B cell (primary cell): ENCODE results near the gene FAM13B. TPM values are rescaled to one million over a fixed set of nuclear protein-coding genes. Genes with fewer than 3 reads are reported as not detected.

Experiments
- ATAC-seq: fragments of 200-7000 bp; cut with Tn5 transposase; one replicate; pipeline ENCODE4 v1.10.0; 2021; ENCODE audit warnings: low read depth, mild to moderate bottlenecking, moderate number of reproducible peaks, moderate library complexity
- CTCF ChIA-PET: fragments of 350-600 bp; sonication (Branson Sonifier 250); formaldehyde crosslinking; loops from one replicate; lab custom pipeline; 2021; ENCODE audit warnings: antibody characterized with exemption, inconsistent platforms; lab: Charles Lee
- POLR2A ChIA-PET: fragments of 350-600 bp; sonication (Branson Sonifier 250); formaldehyde crosslinking; loops from one replicate; lab custom pipeline; 2021; ENCODE audit warnings: antibody characterized with exemption; lab: Charles Lee
- DNase-seq: peaks from one replicate; pipeline ENCODE4 v3.0.0; 2013
- H2AFZ ChIP-seq: 2 replicates; pipeline ENCODE4 v1.6.1; 2012; ENCODE audit warnings: mild to moderate bottlenecking, low read depth, low read length; ENCODE audit not compliant: insufficient read depth, poor library complexity, severe bottlenecking
- H3K27ac ChIP-seq, 2 donors: 1 replicate in 1 of 2; 2 replicates in 1 of 2; pipeline ENCODE4 v1.5.1; 2012 to 2013; ENCODE audit warnings: low read length in 2 of 2, mild to moderate bottlenecking in 2 of 2, moderate library complexity in 1 of 2
- H3K27me3 ChIP-seq, 4 experiments: fragments of 200-600 bp in 1 of 4; sonication (generic) in 1 of 4; replicated peaks in 1 of 4; 1 replicate in 2 of 4; 2 replicates in 2 of 4; pipeline versions ENCODE4 v1.6.1 to v1.7.0; 2013 to 2016; ENCODE audit warnings: low read length in 3 of 4, mild to moderate bottlenecking in 2 of 4, mixed read lengths in 1 of 4, moderate library complexity in 1 of 4; ENCODE audit not compliant: insufficient read depth in 4 of 4, control insufficient read depth in 3 of 4; ENCODE audit errors: control extremely low read depth in 1 of 4
- H3K36me3 ChIP-seq, 2 experiments: replicated peaks in 1 of 2; 1 replicate in 1 of 2; 2 replicates in 1 of 2; pipeline versions ENCODE4 v1.6.1 to v1.7.1; 2013; ENCODE audit warnings: low read length in 1 of 2; ENCODE audit not compliant: insufficient read depth in 2 of 2, control insufficient read depth in 1 of 2; ENCODE audit errors: control extremely low read depth in 1 of 2, extremely low read depth in 1 of 2
- H3K4me1 ChIP-seq, 2 donors: fragments of 200-600 bp in 1 of 2; sonication (generic) in 1 of 2; 1 replicate in 1 of 2; 2 replicates in 1 of 2; pipeline versions ENCODE4 v1.5.1 to v1.6.1; 2013 to 2017; ENCODE audit warnings: low read length in 2 of 2; ENCODE audit not compliant: control insufficient read depth in 2 of 2, insufficient read depth in 2 of 2
- H3K4me2 ChIP-seq: replicated peaks from 2 replicates; pipeline ENCODE3; 2012; ENCODE audit warnings: mild to moderate bottlenecking, low read depth, low read length; ENCODE audit not compliant: poor library complexity, severe bottlenecking
- H3K4me3 ChIP-seq, 5 experiments: fragments of 200-600 bp in 1 of 5; sonication (generic) in 1 of 5; 1 replicate in 3 of 5; 2 replicates in 2 of 5; pipeline versions ENCODE4 v1.5.1 to v1.7.0; 2011 to 2016; ENCODE audit warnings: low read length in 4 of 5, mild to moderate bottlenecking in 4 of 5, low read depth in 2 of 5, control low read depth in 1 of 5, moderate library complexity in 1 of 5; ENCODE audit not compliant: insufficient read depth in 1 of 5; ENCODE audit errors: control extremely low read depth in 1 of 5, extremely low read depth in 1 of 5
- H3K79me2 ChIP-seq: fragments of 200-600 bp; sonication (generic); one replicate; pipeline ENCODE4 v1.6.0; 2016; ENCODE audit warnings: low read length; ENCODE audit not compliant: control insufficient read depth, insufficient read depth
- H3K9ac ChIP-seq: fragments of 200-600 bp; sonication (generic); 2 replicates; pipeline ENCODE4 v1.6.1; 2017; ENCODE audit warnings: mild to moderate bottlenecking, low read length, moderate library complexity
- H3K9me3 ChIP-seq, 3 donors: one replicate each; pipeline versions ENCODE4 v1.6.1 to v1.7.1; 2013; ENCODE audit warnings: low read length in 2 of 3; ENCODE audit not compliant: control insufficient read depth in 2 of 3, insufficient read depth in 1 of 3; ENCODE audit errors: control extremely low read depth in 1 of 3
- H4K20me1 ChIP-seq: 2 replicates; pipeline ENCODE4 v1.6.0; 2012; ENCODE audit warnings: mild to moderate bottlenecking, low read length; ENCODE audit not compliant: insufficient read depth, control insufficient read depth, poor library complexity, severe bottlenecking
- H3K27ac Mint-ChIP-seq: one replicate; pipeline ENCODE4 v1.8.0; 2021; ENCODE audit warnings: mixed read lengths
- H3K27me3 Mint-ChIP-seq: one replicate; pipeline ENCODE4 v1.8.0; 2021; ENCODE audit warnings: mixed read lengths
- H3K4me1 Mint-ChIP-seq: one replicate; pipeline ENCODE4 v1.8.0; 2021; ENCODE audit warnings: mixed read lengths
- H3K4me3 Mint-ChIP-seq: one replicate; pipeline ENCODE4 v1.8.0; 2021; ENCODE audit warnings: mixed read lengths
- H3K9me3 Mint-ChIP-seq: one replicate; pipeline ENCODE4 v1.8.0; 2022; ENCODE audit warnings: mixed read lengths; ENCODE audit not compliant: insufficient read depth
- EZH2 ChIP-seq: IDR thresholded peaks from 2 replicates; pipeline ENCODE4 v1.6.1; 2012; ENCODE audit warnings: borderline replicate concordance, low read depth, mild to moderate bottlenecking, moderate library complexity, low read length; ENCODE audit not compliant: insufficient read depth, poor library complexity, severe bottlenecking
- WGBS: methylation state at CpG from one replicate; pipeline ENCODE4 v1.1.5; 2013; ENCODE audit warnings: missing lambda C conversion rate; ENCODE audit not compliant: insufficient coverage; 5-methylcytosine and 5-hydroxymethylcytosine counted together
- intact Hi-C: fragments of 100-400 bp; cut with micrococcal nuclease; formaldehyde crosslinking; loops from one replicate; pipeline ENCODE4 v1.10.0; 2022
- polyA plus RNA-seq: library from polyadenylated mRNA; depleted of rRNA; stranded (reverse); fragments of >200 nt; gene quantifications from 2 replicates; pipeline ENCODE4 v1.2.3, GENCODE V29; 2012
- total RNA-seq, 2 donors: library from RNA; stranded (reverse); fragments of 120-200 nt in 1 of 2; gene quantifications; 1 replicate in 1 of 2; 2 replicates in 1 of 2; pipeline versions ENCODE4 v1.2.3 to v1.2.4, GENCODE V29; 2013 to 2022
- TF ChIP-seq, protein P1 (sequence below): fragments of 200-600 bp; IDR thresholded peaks from one replicate; pipeline ENCODE4 v1.8.0; 2022; ENCODE audit warnings: antibody characterized with exemption, mild to moderate bottlenecking

FAM13B gene
- total and polyA plus RNA-seq, 2 donors (not counting 1 experiment from before 2014, with no cell fraction given) = 17.3 to 118 TPM

- H3K4me1 Mint-ChIP-seq = peaks cover 50% of the 10 kb centered on the region
- CTCF ChIA-PET = interaction anchor here (0.7 to 5.3 kb wide), 11 partner anchors 8 to 279 kb away, joined by 3 to 101 read pairs (median 5); no protein-coding TSS in a partner anchor
Observed at GRCh38 chr5:138033907-138034306, 1.0 kb upstream of the FAM13B start.

GRCh38 chr5:138033386-138033808, 518 bp upstream of the FAM13B start:
- no peaks in the 10 kb centered on the region for H3K27me3 Mint-ChIP-seq
- peaks cover 55% of the 10 kb centered on the region for H3K4me1 Mint-ChIP-seq
- 1% methylated on average over 12 of the region's 15 CpGs for WGBS
- peaks cover 53% of the 10 kb centered on the region for H3K79me2 ChIP-seq
- H3K4me1 ChIP-seq = peaks cover 44 to 51% of the 10 kb centered on the region in 2 donors
- no peak for TF ChIP-seq EZH2
- TF ChIP-seq, protein P1, sequence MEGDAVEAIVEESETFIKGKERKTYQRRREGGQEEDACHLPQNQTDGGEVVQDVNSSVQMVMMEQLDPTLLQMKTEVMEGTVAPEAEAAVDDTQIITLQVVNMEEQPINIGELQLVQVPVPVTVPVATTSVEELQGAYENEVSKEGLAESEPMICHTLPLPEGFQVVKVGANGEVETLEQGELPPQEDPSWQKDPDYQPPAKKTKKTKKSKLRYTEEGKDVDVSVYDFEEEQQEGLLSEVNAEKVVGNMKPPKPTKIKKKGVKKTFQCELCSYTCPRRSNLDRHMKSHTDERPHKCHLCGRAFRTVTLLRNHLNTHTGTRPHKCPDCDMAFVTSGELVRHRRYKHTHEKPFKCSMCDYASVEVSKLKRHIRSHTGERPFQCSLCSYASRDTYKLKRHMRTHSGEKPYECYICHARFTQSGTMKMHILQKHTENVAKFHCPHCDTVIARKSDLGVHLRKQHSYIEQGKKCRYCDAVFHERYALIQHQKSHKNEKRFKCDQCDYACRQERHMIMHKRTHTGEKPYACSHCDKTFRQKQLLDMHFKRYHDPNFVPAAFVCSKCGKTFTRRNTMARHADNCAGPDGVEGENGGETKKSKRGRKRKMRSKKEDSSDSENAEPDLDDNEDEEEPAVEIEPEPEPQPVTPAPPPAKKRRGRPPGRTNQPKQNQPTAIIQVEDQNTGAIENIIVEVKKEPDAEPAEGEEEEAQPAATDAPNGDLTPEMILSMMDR = no peak
- CTCF ChIA-PET = interaction anchor here (0.7 to 5.3 kb wide), 11 partner anchors 9 to 320 kb away, joined by 3 to 101 read pairs (median 5); no protein-coding TSS in a partner anchor
- POLR2A ChIA-PET = interaction anchor here (0.7 kb wide), 1 partner anchor 1251 kb away, joined by 4 read pairs; no protein-coding TSS in a partner anchor
- peak overlapping the region; percentile 96 for H3K27ac Mint-ChIP-seq
- peak overlapping the region; percentile 95 for H3K9ac ChIP-seq
- H3K36me3 ChIP-seq = no peaks in the 10 kb centered on the region
- intact Hi-C loops = loop anchor here (1.0 to 10.0 kb wide), 6 partner anchors 145 to 541 kb away; partner anchors contain the start of genes BRD8, CDC25C, ETF1 and HNRNPA0
- H3K4me2 ChIP-seq = peak overlapping the region; percentile 90
- peak overlapping the region; percentile 90 for H2AFZ ChIP-seq
- no peaks in the 10 kb centered on the region for H3K9me3 ChIP-seq
- peak overlapping the region; percentile 94 for H3K4me3 Mint-ChIP-seq
- H3K27me3 ChIP-seq = no peaks in the 10 kb centered on the region
- peak overlapping the region; percentile 96 to 97 for H3K27ac ChIP-seq
- peak overlapping the region; percentile 70 to 98 (median 93) for H3K4me3 ChIP-seq
- DNase-seq = no peak
- peaks cover 40% of the 10 kb centered on the region for H4K20me1 ChIP-seq
- no peaks in the 10 kb centered on the region for H3K9me3 Mint-ChIP-seq
- ATAC-seq = no peak

More at GRCh38 chr5:138033907-138034306, 1.0 kb upstream of the FAM13B start:
- Histone ChIP-seq H2AFZ (peak overlapping the region; percentile 90), H3K9ac (no peak overlapping the region), H3K27ac (peak overlapping the region; percentile 96 to 97), H4K20me1 (peaks cover 35% of the 10 kb centered on the region), H3K27me3 (no peaks in the 10 kb centered on the region), H3K4me2 (peak overlapping the region; percentile 90), H3K9me3 (no peaks in the 10 kb centered on the region), H3K4me3 (no peak overlapping the region), H3K4me1 (peaks cover 39 to 46% of the 10 kb centered on the region in 2 donors), H3K79me2 (peaks cover 48% of the 10 kb centered on the region), H3K36me3 (no peaks in the 10 kb centered on the region)
- DNase-seq (no peak), ATAC-seq (no peak)
- intact Hi-C loops = loop anchor here (1.0 to 10.0 kb wide), 6 partner anchors 145 to 541 kb away; partner anchors contain the start of genes BRD8, CDC25C, ETF1 and HNRNPA0
- Mint-ChIP-seq H3K27ac (peak overlapping the region; percentile 96), H3K27me3 (no peaks in the 10 kb centered on the region), H3K9me3 (no peaks in the 10 kb centered on the region), H3K4me3 (peak overlapping the region; percentile 94)
- 86% methylated on average over 1 of the region's 2 CpGs for WGBS
- TF ChIP-seq, protein P1 = no peak
- TF ChIP-seq EZH2 = no peak
- POLR2A ChIA-PET = interaction anchor here (0.7 kb wide), 1 partner anchor 1250 kb away, joined by 4 read pairs; no protein-coding TSS in a partner anchor
